Measurements from ENCODE around the gene ZBTB37. TPM values are rescaled to one million over a fixed set of nuclear protein-coding genes. Genes with fewer than 3 reads are reported as not detected.
"Not testable (repeated sequence)": the region's sequence is repeated elsewhere in the genome, so short reads cannot be mapped to it uniquely, and the experiment has no call there.

Gene ZBTB37
- total RNA-seq, 6 experiments from 2014 or later: 2.8 to 6.1 (median 4.7) TPM

DNA sequence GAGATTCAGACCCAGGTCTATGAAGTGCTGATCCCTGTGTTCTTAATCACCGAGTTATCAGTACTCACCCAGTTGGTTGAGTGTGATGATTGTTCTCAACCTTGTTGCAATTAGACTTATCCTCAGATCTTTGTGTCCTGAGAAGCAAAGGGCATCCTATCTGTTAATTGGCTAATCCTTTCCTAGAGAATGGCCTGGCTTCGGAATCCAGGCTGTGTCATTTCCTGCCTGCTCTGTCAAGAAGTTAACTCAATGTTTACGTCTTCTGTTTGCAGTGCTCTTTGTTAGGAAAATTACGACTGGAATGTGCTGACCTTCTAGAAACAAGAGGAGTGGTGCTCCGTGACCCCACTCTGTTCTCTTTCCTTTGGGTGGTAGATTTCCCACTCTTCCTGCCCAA, 15.1 kb upstream of the ZBTB37 start:
- Histone ChIP-seq H3K27ac (peak overlapping the region in 1 of 3 donors; percentile 18), H3K4me3 (no peak overlapping the region), H3K4me1 (no peaks in the 10 kb centered on the region), H3K9me3 (no peaks in the 10 kb centered on the region), H3K36me3 (peaks cover 0 to 29% (median 0%) of the 10 kb centered on the region in 4 donors), H3K27me3 (no peaks in the 10 kb centered on the region)
- TF ChIP-seq CTCF (IDR thresholded peaks at IDR 0.05): no peak
- no peak for TF ChIP-seq POLR2A (IDR thresholded peaks at IDR 0.05)
- WGBS (ENCODE audit: insufficient coverage, low coverage, low lambda C conversion rate, missing lambda C conversion rate): 69% methylated on average over 5 of the region's 5 CpGs
- no peak for DNase-seq
- peak; percentile 38 to 67 (median 48) for ATAC-seq
- intact Hi-C loops (cut with DNase I): no loop called here

GRCh38 chr1:173856014-173856413, 12.2 kb upstream of the ZBTB37 start:
- DNase-seq: no peak
- Histone ChIP-seq H3K9me3 (no peaks in the 10 kb centered on the region), H3K36me3 (peaks cover 0 to 44% (median 1%) of the 10 kb centered on the region in 4 donors), H3K27ac (no peak overlapping the region), H3K4me3 (no peak overlapping the region), H3K4me1 (no peaks in the 10 kb centered on the region), H3K27me3 (no peaks in the 10 kb centered on the region)
- TF ChIP-seq CTCF (IDR thresholded peaks at IDR 0.05): no peak
- TF ChIP-seq POLR2A (IDR thresholded peaks at IDR 0.05): no peak
- intact Hi-C loops (cut with DNase I): no loop called here
- 75% methylated on average over 1 of the region's 1 CpG for WGBS (ENCODE audit: insufficient coverage, low coverage, low lambda C conversion rate, missing lambda C conversion rate)
- no peak for ATAC-seq

DNA sequence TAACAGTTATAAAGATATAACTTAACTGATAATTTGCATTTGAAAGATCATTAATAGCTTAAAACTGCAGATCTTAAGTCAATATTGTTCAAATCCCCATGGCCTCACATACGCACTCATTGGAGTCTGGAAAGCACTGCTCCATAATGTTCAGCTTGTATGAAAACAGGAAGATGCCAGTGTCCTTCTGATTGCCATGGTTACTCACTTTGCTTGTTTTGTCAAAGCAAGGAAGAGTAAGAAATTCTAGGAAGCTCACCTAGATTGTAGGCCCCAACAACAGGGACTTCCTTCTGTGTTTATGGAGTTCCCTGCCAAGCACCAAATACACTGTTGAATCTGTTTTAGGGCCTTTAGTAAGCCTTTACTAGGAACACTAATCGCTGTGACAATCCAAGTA, 11.3 kb upstream of the ZBTB37 start:
- no peaks in the 10 kb centered on the region for H3K9me3 ChIP-seq
- ATAC-seq: no peak
- no peak for DNase-seq
- intact Hi-C loops (cut with DNase I): no loop called here
- H3K4me3 ChIP-seq: no peak overlapping the region
- H3K36me3 ChIP-seq: peaks cover 0 to 44% (median 2%) of the 10 kb centered on the region in 4 donors
- TF ChIP-seq POLR2A (IDR thresholded peaks at IDR 0.05) (no peak), CTCF (IDR thresholded peaks at IDR 0.05) (no peak)
- H3K27ac ChIP-seq: no peak overlapping the region
- 94% methylated on average over 2 of the region's 2 CpGs for WGBS (ENCODE audit: insufficient coverage, low coverage, low lambda C conversion rate, missing lambda C conversion rate)
- H3K27me3 ChIP-seq: no peaks in the 10 kb centered on the region
- H3K4me1 ChIP-seq: no peaks in the 10 kb centered on the region

- intact Hi-C loops (cut with DNase I): no loop called here
- no peak for DNase-seq
- no peak for TF ChIP-seq CTCF (IDR thresholded peaks at IDR 0.05)
- H3K4me1 ChIP-seq: no peaks in the 10 kb centered on the region
- no peaks in the 10 kb centered on the region for H3K27me3 ChIP-seq
- no peaks in the 10 kb centered on the region for H3K9me3 ChIP-seq
- no peak overlapping the region for H3K27ac ChIP-seq
- 73% methylated on average over 3 of the region's 4 CpGs for WGBS (ENCODE audit: insufficient coverage, low coverage, low lambda C conversion rate, missing lambda C conversion rate)
- peaks cover 0 to 44% (median 2%) of the 10 kb centered on the region in 4 donors for H3K36me3 ChIP-seq
- no peak overlapping the region for H3K4me3 ChIP-seq
- no peak for ATAC-seq
These were observed 10.7 kb upstream of the ZBTB37 start for GRCh38 chr1:173857363-173857917.

DNA sequence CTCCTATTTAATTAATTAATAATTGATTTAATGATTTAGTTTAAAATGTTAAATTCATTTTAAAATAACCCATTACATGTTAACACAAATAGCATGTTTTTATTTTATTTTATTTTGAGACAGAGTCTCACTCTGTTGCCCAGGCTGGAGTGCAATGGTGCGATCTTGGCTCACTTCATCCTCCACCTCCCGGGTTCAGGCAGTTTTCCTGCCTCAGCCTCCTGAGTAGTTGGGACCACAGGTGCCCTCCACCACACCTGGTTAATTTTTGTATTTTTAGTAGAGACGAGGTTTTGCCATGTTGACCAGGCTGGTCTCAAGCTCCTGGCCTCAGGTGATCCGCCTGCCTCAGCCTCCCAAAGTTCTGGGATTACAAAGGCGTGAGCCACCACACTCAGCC, 8.6 kb upstream of the ZBTB37 start:
- H3K27ac ChIP-seq; H3K27me3 ChIP-seq; ATAC-seq; H3K4me3 ChIP-seq; DNase-seq; H3K4me1 ChIP-seq; intact Hi-C loops (cut with DNase I); H3K9me3 ChIP-seq: not testable (repeated sequence)
- WGBS (ENCODE audit: insufficient coverage, low coverage, low lambda C conversion rate, missing lambda C conversion rate): 95% methylated on average over 5 of the region's 5 CpGs
- peaks cover 3 to 53% (median 15%) of the 10 kb centered on the region in 4 donors for H3K36me3 ChIP-seq

Data from right lobe of liver (tissue), 6 donors.